ENCODE data around the gene CLDND2. TPM values are rescaled to one million over a fixed set of nuclear protein-coding genes. Genes with fewer than 3 reads are reported as not detected.
"Not testable (repeated sequence)": the region's sequence is repeated elsewhere in the genome, so short reads cannot be mapped to it uniquely, and the experiment has no call there.

The CLDND2 gene
- total and polyA plus RNA-seq, 2 donors from 2014 or later, result 1.1 to 6.9 TPM

DNA sequence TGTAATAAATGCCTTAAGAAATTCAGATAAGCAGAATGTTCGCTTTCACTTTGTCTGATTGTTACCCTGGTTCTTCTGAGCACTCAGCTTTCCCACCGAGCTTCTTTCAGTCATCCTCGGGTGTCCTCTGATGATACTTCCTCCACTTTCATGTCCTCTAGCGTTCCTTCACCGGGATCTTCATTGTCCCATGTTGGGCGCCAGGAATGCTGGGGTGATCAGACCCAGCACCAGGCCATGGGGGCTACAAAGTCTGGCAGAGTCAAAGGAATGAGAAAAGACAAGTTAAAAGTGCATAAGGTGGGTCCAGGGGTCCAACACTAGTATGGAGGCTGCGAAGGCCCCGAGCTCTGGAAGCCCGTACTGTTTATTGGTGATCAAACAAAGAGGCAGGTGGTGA lies 33.3 kb upstream of the CLDND2 start:
- DNase-seq, result peak in 1 of 5 donors; percentile 8
- Histone ChIP-seq H3K27me3 (ENCODE audit: control insufficient read depth, insufficient read depth, low read length) (no peaks in the 10 kb centered on the region), H3K4me1 (ENCODE audit: control insufficient read depth in 2 of 3, insufficient read depth in 2 of 3, low read depth in 1 of 3, low read length in 3 of 3) (no peaks in the 10 kb centered on the region), H3K9me3 (ENCODE audit: control insufficient read depth in 2 of 3, insufficient read depth in 1 of 3, low read length in 3 of 3) (peaks cover 0 to 8% (median 0%) of the 10 kb centered on the region in 3 donors), H3K9ac (ENCODE audit: low read length in 3 of 3) (no peak overlapping the region), H3K36me3 (ENCODE audit: control insufficient read depth in 2 of 3, insufficient read depth in 3 of 3, low read length in 3 of 3) (no peaks in the 10 kb centered on the region), H3K27ac (ENCODE audit: low read depth in 2 of 2, low read length in 2 of 2) (no peak overlapping the region), H3K4me3 (ENCODE audit: low read length in 3 of 3) (no peak overlapping the region)
- TF ChIP-seq, protein P1, sequence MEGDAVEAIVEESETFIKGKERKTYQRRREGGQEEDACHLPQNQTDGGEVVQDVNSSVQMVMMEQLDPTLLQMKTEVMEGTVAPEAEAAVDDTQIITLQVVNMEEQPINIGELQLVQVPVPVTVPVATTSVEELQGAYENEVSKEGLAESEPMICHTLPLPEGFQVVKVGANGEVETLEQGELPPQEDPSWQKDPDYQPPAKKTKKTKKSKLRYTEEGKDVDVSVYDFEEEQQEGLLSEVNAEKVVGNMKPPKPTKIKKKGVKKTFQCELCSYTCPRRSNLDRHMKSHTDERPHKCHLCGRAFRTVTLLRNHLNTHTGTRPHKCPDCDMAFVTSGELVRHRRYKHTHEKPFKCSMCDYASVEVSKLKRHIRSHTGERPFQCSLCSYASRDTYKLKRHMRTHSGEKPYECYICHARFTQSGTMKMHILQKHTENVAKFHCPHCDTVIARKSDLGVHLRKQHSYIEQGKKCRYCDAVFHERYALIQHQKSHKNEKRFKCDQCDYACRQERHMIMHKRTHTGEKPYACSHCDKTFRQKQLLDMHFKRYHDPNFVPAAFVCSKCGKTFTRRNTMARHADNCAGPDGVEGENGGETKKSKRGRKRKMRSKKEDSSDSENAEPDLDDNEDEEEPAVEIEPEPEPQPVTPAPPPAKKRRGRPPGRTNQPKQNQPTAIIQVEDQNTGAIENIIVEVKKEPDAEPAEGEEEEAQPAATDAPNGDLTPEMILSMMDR (IDR thresholded peaks at IDR 0.05; ENCODE audit: borderline replicate concordance, extremely low read depth, insufficient read depth), result no peak
- intact Hi-C loops (cut with DNase I), result no loop called here
- FAIRE-seq, result no peak

GRCh38 chr19:51399936-51400335 lies 31.1 kb upstream of the CLDND2 start:
- H3K27ac ChIP-seq (ENCODE audit: low read depth in 2 of 2, low read length in 2 of 2); DNase-seq; intact Hi-C loops (cut with DNase I); H3K4me1 ChIP-seq (ENCODE audit: control insufficient read depth in 2 of 3, insufficient read depth in 2 of 3, low read depth in 1 of 3, low read length in 3 of 3); H3K4me3 ChIP-seq (ENCODE audit: low read length in 3 of 3); H3K9ac ChIP-seq (ENCODE audit: low read length in 3 of 3); H3K27me3 ChIP-seq (ENCODE audit: control insufficient read depth, insufficient read depth, low read length); FAIRE-seq; H3K9me3 ChIP-seq (ENCODE audit: control insufficient read depth in 2 of 3, insufficient read depth in 1 of 3, low read length in 3 of 3); H3K36me3 ChIP-seq (ENCODE audit: control insufficient read depth in 2 of 3, insufficient read depth in 3 of 3, low read length in 3 of 3): not testable (repeated sequence)

- DNase-seq (no peak), FAIRE-seq (no peak)
- Histone ChIP-seq H3K36me3 (ENCODE audit: control insufficient read depth in 2 of 3, insufficient read depth in 3 of 3, low read length in 3 of 3) (no peaks in the 10 kb centered on the region), H3K27ac (ENCODE audit: low read depth in 2 of 2, low read length in 2 of 2) (no peak overlapping the region), H3K9me3 (ENCODE audit: control insufficient read depth in 2 of 3, insufficient read depth in 1 of 3, low read length in 3 of 3) (peaks cover 0 to 8% (median 0%) of the 10 kb centered on the region in 3 donors), H3K27me3 (ENCODE audit: control insufficient read depth, insufficient read depth, low read length) (no peaks in the 10 kb centered on the region), H3K9ac (ENCODE audit: low read length in 3 of 3) (no peak overlapping the region), H3K4me3 (ENCODE audit: low read length in 3 of 3) (no peak overlapping the region), H3K4me1 (ENCODE audit: control insufficient read depth in 2 of 3, insufficient read depth in 2 of 3, low read depth in 1 of 3, low read length in 3 of 3) (peaks cover 0 to 3% (median 0%) of the 10 kb centered on the region in 3 donors)
- TF ChIP-seq, protein P1 (IDR thresholded peaks at IDR 0.05; ENCODE audit: borderline replicate concordance, extremely low read depth, insufficient read depth), result no peak
- intact Hi-C loops (cut with DNase I), result no loop called here
These were observed 30.4 kb upstream of the CLDND2 start for GRCh38 chr19:51399231-51399630.

DNA sequence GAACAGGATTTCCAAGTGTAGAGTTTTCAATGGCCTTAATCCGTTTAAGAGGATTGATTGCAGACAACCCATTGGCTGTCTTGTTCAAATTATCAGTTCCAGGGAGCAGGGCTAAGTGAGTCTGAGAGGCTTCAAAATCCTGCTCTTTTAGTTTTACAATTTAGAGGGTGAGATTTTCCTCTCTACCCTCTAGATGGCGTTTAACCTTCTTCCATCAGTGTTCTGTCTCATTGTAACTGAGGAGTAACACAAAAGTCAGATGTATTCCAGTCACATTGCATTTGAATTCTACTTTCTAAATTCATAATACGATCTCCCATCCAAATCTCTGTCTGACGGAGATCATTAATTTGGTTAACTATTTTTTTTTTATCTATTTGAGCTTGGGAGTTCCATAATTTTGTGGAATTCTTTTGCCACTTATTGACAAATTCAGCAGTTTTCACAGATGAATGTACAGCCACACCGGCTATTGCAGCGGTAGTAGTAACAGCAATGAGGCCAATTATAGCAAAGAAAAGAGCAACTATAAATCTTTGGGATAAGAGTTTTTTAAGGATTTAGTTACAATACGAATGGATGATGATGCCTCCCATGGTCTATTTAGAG lies 29.4 kb upstream of the CLDND2 start:
- Histone ChIP-seq H3K36me3 (ENCODE audit: control insufficient read depth in 2 of 3, insufficient read depth in 3 of 3, low read length in 3 of 3) (no peaks in the 10 kb centered on the region), H3K4me3 (ENCODE audit: low read length in 3 of 3) (no peak overlapping the region), H3K27me3 (ENCODE audit: control insufficient read depth, insufficient read depth, low read length) (no peaks in the 10 kb centered on the region), H3K27ac (ENCODE audit: low read depth in 2 of 2, low read length in 2 of 2) (no peak overlapping the region), H3K9me3 (ENCODE audit: control insufficient read depth in 2 of 3, insufficient read depth in 1 of 3, low read length in 3 of 3) (peaks cover 0 to 8% (median 0%) of the 10 kb centered on the region in 3 donors), H3K4me1 (ENCODE audit: control insufficient read depth in 2 of 3, insufficient read depth in 2 of 3, low read depth in 1 of 3, low read length in 3 of 3) (peaks cover 0 to 6% (median 5%) of the 10 kb centered on the region in 3 donors), H3K9ac (ENCODE audit: low read length in 3 of 3) (no peak overlapping the region)
- intact Hi-C loops (cut with DNase I), result no loop called here
- TF ChIP-seq, protein P1 (IDR thresholded peaks at IDR 0.05; ENCODE audit: borderline replicate concordance, extremely low read depth, insufficient read depth), result peak; percentile 31
- FAIRE-seq (no peak), DNase-seq (peak in 2 of 5 donors; percentile 26 to 39)

DNA sequence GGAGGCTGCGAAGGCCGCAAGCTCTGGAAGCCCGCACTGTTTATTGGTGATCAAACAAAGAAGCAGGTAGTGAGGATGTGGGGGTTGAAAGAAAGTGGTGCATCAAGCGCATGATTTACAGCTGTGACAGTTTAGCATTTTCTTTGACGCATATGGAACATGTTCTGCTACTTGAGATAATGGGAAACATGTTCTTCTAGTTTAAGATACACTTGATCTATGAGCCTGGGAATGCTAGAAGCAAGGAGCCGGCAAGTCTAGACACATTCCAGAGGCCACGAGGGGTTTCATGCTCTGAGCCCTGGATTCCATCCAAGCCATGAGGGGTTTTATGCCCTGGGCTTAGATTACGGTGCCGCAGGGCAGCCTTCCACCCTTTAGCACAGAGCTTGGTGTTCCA lies 28.6 kb upstream of the CLDND2 start:
- H3K36me3 ChIP-seq (ENCODE audit: control insufficient read depth in 2 of 3, insufficient read depth in 3 of 3, low read length in 3 of 3); H3K4me1 ChIP-seq (ENCODE audit: control insufficient read depth in 2 of 3, insufficient read depth in 2 of 3, low read depth in 1 of 3, low read length in 3 of 3); H3K9ac ChIP-seq (ENCODE audit: low read length in 3 of 3); H3K9me3 ChIP-seq (ENCODE audit: control insufficient read depth in 2 of 3, insufficient read depth in 1 of 3, low read length in 3 of 3); FAIRE-seq; H3K27ac ChIP-seq (ENCODE audit: low read depth in 2 of 2, low read length in 2 of 2); H3K27me3 ChIP-seq (ENCODE audit: control insufficient read depth, insufficient read depth, low read length); intact Hi-C loops (cut with DNase I); H3K4me3 ChIP-seq (ENCODE audit: low read length in 3 of 3): not testable (repeated sequence)
- DNase-seq, result peak in 1 of 5 donors; percentile 41

Measured in kidney (tissue), 14 donors.